ENCODE data around the gene SLX4. TPM values are rescaled to one million over a fixed set of nuclear protein-coding genes. Genes with fewer than 3 reads are reported as not detected.

Gene SLX4
- total and polyA plus RNA-seq, 5 experiments from 2014 or later, result 0.32 to 8.6 (median 1.2) TPM

DNA sequence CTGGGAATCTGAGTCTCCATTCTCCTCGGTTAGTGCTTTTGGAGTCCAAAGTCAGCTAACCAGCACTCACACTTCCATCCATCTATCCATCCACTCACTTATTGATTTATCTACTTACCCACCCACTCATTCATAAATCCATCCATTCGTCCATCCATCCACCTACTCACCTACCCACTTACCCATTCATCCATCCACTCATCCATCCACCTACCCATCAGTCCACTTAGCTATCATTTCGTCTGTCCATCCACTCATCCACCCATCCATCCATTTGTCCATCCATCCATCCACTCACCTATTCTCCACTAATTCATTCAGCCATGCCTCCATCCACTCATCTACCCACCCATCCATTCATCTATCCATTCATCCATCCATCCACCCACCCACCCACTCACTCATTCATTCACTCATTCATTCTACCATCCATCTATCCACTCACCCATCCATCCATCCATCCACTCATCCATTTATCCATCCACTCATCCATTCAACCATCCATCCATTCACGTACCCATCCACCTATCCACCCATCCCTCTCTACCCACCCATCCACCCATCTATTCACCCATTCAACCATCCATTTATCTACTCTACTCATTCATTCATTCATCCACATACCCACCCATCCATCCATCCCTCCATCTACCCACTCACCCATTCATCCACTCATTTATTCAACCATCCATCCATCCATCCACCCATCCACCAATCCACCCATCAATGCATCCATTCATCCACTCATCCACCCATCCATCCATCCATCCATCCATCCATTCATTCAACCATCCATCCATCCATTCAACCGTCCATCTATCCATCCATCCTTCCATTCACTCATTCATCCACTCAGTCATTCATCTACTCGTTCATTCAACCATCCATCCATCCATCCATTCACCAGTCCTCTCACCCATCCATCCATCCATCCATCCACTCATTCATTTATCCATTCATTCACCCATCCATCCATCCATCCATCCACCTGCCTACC, 60.3 kb downstream of the SLX4 start:
- H3K36me3 Mint-ChIP-seq, result peaks cover 0 to 89% (median 37%) of the 10 kb centered on the region in 3 donors
- no peaks in the 10 kb centered on the region for H3K27me3 Mint-ChIP-seq
- no peak for ATAC-seq
- DNase-seq, result no peak
- peak overlapping the region in 8 of 10 donors; percentile 22 to 72 (median 43) for H3K27ac Mint-ChIP-seq
- POLR2A ChIA-PET, result interaction anchor here (1.8 kb wide), 1 partner anchor 26 kb away, joined by 6 read pairs; the partner anchor contains the start of gene NLRC3
- no peak overlapping the region for H3K4me3 Mint-ChIP-seq
- peaks cover 0 to 18% (median 12%) of the 10 kb centered on the region in 4 donors for H3K4me1 Mint-ChIP-seq
- H3K9me3 Mint-ChIP-seq, result no peaks in the 10 kb centered on the region

DNA sequence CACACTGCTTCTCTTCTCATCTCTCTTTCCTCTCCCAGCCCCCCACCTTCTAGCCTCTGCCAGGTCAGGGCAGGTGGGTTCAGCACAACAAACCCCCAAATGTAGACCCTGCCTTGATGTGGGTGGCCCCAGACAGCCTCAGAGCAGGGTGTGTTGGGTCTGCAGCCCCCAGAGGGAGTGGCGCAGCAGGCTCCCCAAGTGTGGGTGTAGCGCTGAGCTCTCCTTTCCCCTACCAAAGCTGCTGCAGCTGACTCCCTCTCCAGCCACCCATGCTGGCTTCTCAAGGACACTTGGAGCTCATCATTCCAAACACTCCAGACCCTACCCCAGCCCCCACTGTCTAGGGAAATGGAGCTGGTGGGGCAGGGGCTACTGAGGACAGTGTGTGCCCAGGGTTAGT, 61.5 kb downstream of the SLX4 start:
- DNase-seq, result no peak
- H3K27me3 Mint-ChIP-seq, result no peaks in the 10 kb centered on the region
- peaks cover 5 to 20% (median 13%) of the 10 kb centered on the region in 4 donors for H3K4me1 Mint-ChIP-seq
- peak overlapping the region in 1 of 10 donors; percentile 34 for H3K27ac Mint-ChIP-seq
- POLR2A ChIA-PET, result interaction anchor here (1.8 kb wide), 1 partner anchor 27 kb away, joined by 6 read pairs; the partner anchor contains the start of gene NLRC3
- no peak overlapping the region for H3K4me3 Mint-ChIP-seq
- peaks cover 0 to 88% (median 35%) of the 10 kb centered on the region in 3 donors for H3K36me3 Mint-ChIP-seq
- no peaks in the 10 kb centered on the region for H3K9me3 Mint-ChIP-seq
- ATAC-seq, result no peak

DNA sequence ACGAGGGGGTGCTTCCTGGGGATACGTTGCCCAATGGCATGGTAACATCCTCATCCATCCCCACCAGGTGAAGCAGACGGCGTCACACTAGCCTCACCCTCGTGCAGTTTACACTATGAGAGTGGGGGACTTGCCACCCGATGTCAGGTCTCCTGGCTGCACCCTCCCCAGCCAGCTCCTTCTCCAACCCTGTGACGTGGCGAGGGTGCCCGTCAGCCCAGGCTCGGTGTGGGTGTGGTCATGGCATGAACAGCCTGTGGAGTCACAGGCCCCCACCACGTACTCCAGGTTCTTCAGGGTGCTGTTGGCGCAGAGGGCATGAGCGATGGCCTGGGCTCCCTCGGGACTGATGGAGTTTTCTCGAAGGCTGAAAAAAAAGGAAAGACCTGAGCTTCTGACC, 62.5 kb downstream of the SLX4 start:
- Mint-ChIP-seq H3K27ac (peak overlapping the region in 2 of 10 donors; percentile 4 to 72), H3K4me3 (no peak overlapping the region), H3K4me1 (peaks cover 5 to 16% (median 13%) of the 10 kb centered on the region in 4 donors), H3K36me3 (peaks cover 0 to 86% (median 32%) of the 10 kb centered on the region in 3 donors), H3K27me3 (no peaks in the 10 kb centered on the region), H3K9me3 (no peaks in the 10 kb centered on the region)
- ATAC-seq (no peak), DNase-seq (no peak)
- POLR2A ChIA-PET, result interaction anchor here (0.6 to 1.8 kb wide), 2 partner anchors 24 to 28 kb away, joined by 3 to 6 read pairs; partner anchors contain the start of gene NLRC3

DNA sequence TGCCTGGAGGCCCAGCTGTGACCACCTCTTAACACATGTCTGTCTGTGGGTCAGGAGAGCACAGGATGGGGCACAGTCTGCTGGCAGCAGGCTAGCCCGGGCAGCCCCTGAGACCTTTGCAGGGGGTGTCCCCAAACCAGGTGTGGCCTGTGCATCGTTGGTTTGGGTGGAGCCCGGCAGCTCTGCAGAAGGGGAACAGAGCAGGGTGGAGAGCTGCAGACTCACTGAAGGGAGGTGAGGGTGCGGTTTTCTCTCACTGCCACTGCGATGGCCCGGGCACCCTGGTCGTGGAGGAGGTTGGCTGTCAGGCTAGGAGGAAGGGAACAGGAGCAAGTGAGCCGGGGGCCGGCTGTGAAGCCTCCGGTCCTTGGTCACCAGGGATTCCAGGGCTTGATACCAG, 63.0 kb downstream of the SLX4 start:
- POLR2A ChIA-PET, result no interaction called here
- no peak overlapping the region for H3K4me3 Mint-ChIP-seq
- H3K27ac Mint-ChIP-seq, result peak overlapping the region in 4 of 10 donors; percentile 11 to 67 (median 34)
- H3K27me3 Mint-ChIP-seq, result no peaks in the 10 kb centered on the region
- DNase-seq (no peak), ATAC-seq (no peak)
- no peaks in the 10 kb centered on the region for H3K9me3 Mint-ChIP-seq
- peaks cover 0 to 88% (median 32%) of the 10 kb centered on the region in 3 donors for H3K36me3 Mint-ChIP-seq
- H3K4me1 Mint-ChIP-seq, result peaks cover 5 to 16% (median 13%) of the 10 kb centered on the region in 4 donors

DNA sequence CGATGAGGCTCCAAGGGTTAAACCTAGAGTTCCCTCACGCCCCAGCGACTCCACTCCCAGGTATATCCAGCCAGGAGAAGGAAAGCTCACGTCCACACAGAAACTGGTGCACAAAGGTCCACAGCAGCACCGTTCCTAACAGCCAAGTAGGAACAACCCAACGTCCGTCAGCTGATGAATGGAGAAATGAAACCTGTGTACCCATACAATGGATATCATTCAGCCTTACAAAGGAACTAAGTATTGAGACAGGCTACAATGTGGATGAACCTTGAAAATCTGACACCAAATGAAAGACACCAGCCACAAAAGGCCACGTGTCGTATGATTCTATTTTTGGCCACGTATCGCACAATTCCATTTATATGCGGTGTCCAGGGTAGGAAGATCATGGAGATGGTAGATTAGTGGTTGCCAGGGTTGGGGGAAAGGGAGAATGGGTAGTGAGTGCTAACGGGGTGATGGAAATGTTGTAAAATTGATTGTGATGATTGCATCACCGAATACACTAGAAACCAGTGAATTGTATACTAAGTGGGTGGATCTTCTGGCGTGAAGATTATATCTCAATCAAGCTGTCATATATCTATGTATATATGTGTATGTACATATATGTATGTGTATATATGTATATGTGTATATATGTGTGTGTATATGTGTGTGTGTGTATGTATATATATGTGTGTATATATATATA, 64.3 kb downstream of the SLX4 start:
- no peak for ATAC-seq
- POLR2A ChIA-PET, result no interaction called here
- Mint-ChIP-seq H3K4me1 (peaks cover 5 to 15% (median 12%) of the 10 kb centered on the region in 4 donors), H3K4me3 (no peak overlapping the region), H3K27me3 (no peaks in the 10 kb centered on the region), H3K9me3 (no peaks in the 10 kb centered on the region), H3K27ac (peak overlapping the region in 1 of 10 donors; percentile 15), H3K36me3 (peaks cover 0 to 83% (median 27%) of the 10 kb centered on the region in 3 donors)
- no peak for DNase-seq

DNA sequence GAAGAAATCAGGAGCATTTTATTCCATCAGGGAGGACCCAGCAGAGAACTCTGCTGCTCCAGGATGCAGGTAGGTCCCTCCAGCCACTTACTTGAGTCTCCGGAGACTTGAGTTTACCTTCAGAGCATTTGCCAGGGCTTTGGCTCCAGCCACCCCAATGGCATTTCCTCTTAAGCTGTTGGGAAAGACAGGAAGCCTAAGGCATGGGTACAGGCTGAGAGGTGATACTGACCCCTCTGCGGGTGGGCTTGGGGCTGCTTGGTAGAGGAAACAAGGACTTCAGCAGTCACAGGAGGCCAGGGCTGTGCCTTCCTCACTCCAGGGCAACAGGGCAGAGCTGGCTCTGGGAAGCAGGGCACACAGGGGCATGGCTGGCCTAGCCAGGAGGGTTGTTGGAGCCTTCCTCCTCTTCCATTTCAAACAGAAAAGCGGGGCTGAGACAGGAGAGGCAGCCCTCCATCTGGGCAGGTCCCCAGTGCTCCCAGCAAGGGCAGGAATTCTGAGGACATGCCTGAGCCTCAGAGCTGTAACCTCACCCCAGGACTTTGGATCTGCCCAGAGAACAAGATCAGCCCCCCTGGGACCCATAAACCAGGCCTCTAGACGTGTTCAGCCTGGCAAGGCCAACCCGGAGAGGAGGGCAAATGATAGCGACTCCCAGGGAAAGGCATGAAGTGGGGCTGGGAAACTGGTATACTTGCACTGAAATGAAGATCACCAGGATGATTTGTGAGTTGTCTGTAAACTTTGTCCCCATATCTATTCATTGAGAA, 68.6 kb downstream of the SLX4 start:
- no peaks in the 10 kb centered on the region for H3K9me3 Mint-ChIP-seq
- no peak for ATAC-seq
- peaks cover 0 to 73% (median 14%) of the 10 kb centered on the region in 3 donors for H3K36me3 Mint-ChIP-seq
- no peaks in the 10 kb centered on the region for H3K27me3 Mint-ChIP-seq
- DNase-seq, result no peak
- POLR2A ChIA-PET, result no interaction called here
- H3K27ac Mint-ChIP-seq, result peak overlapping the region in 9 of 10 donors; percentile 10 to 85 (median 65)
- H3K4me1 Mint-ChIP-seq, result peaks cover 4 to 9% (median 6%) of the 10 kb centered on the region in 4 donors
- H3K4me3 Mint-ChIP-seq, result no peak overlapping the region

DNA sequence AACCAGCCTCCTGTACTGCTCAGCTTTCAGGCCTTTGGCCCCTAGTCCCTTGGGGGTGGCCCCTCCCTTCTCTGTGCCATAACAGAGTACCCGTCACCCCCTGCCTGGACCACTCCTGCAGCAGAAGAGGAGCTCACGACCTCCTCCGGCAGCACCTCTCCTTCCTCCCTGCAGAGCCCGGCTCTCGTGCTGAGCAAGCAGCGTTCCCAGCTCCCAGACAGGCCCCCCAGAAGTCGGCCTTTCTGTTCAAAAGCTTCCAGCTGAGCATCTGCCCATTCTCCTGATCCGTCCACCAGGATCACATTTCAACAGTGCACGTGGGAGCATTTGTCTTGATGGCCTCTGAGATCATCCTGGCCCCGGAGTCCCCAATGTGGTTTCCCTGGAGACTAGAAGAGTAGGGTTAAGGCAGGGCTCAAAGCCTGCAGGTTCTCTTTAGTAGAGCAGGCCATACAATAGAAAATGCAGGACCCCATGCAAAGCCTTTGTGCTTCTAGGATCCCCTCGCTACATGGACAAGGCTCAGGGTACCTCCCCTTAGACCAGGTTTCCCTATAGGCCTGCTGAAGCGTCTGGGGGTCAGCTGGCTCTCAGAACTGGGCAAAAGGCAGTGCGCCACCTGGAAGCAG, 69.8 kb downstream of the SLX4 start:
- Mint-ChIP-seq H3K4me1 (peaks cover 4 to 6% (median 5%) of the 10 kb centered on the region in 4 donors), H3K36me3 (peaks cover 0 to 73% (median 11%) of the 10 kb centered on the region in 3 donors), H3K9me3 (no peaks in the 10 kb centered on the region), H3K27ac (peak overlapping the region in 9 of 10 donors; percentile 10 to 78 (median 65)), H3K4me3 (no peak overlapping the region), H3K27me3 (no peaks in the 10 kb centered on the region)
- no peak for DNase-seq
- POLR2A ChIA-PET, result interaction anchor here (1.1 kb wide), 1 partner anchor 32 kb away, joined by 4 read pairs; no protein-coding TSS in a partner anchor
- ATAC-seq, result no peak

DNA sequence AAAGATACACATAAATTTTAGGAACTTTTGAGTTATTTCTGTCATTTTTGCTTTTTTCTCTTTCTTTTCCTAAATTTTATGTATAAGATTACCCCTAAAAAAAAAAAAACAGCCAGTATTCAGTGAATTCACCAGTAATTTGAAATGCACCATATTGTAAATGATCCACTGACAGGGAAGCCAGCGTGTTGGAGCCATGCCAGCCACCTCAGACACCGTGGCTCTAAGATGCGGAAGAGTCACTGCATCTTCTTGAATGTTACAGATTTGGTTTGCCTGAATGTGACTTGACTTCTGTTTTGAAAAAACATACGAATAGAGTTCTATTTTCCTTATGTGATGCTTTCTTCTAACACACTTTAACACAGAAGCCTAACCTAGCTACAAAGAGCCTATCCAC, 73.2 kb downstream of the SLX4 start:
- DNase-seq (no peak), ATAC-seq (no peak)
- Mint-ChIP-seq H3K4me3 (no peak overlapping the region), H3K36me3 (peaks cover 0 to 73% (median 13%) of the 10 kb centered on the region in 3 donors), H3K9me3 (no peaks in the 10 kb centered on the region), H3K4me1 (peaks cover 3 to 23% (median 11%) of the 10 kb centered on the region in 4 donors), H3K27me3 (no peaks in the 10 kb centered on the region), H3K27ac (peak overlapping the region in 4 of 10 donors; percentile 16 to 72 (median 42))
- POLR2A ChIA-PET, result no interaction called here

DNA sequence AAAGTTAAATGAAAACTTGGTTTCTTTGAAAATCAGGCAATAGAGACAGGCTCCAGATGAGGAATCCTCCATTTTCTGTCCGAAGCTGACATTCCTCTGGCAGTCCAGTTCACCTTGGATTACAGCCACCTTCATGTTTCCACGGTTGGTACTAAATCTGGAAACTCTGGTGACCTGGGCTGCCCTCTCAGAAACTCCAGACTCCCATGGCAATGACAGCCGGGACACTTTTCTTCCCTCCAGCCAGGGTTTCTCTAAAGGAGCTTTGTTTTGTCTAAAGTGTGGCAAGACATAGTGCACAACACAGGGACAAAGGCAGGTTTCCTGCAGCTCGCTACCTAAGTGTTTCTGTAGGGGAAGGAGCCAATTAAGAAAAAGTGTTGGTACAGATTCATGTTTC, 74.6 kb downstream of the SLX4 start:
- POLR2A ChIA-PET, result interaction anchor here (0.6 to 1.2 kb wide), 3 partner anchors 26 to 168 kb away, joined by 3 to 4 read pairs (median 3); no protein-coding TSS in a partner anchor
- H3K36me3 Mint-ChIP-seq, result peaks cover 0 to 75% (median 16%) of the 10 kb centered on the region in 3 donors
- ATAC-seq, result no peak
- peaks cover 3 to 23% (median 11%) of the 10 kb centered on the region in 4 donors for H3K4me1 Mint-ChIP-seq
- peak overlapping the region in 9 of 10 donors; percentile 11 to 80 (median 49) for H3K27ac Mint-ChIP-seq
- no peaks in the 10 kb centered on the region for H3K27me3 Mint-ChIP-seq
- DNase-seq, result no peak
- H3K9me3 Mint-ChIP-seq, result no peaks in the 10 kb centered on the region
- H3K4me3 Mint-ChIP-seq, result no peak overlapping the region

DNA sequence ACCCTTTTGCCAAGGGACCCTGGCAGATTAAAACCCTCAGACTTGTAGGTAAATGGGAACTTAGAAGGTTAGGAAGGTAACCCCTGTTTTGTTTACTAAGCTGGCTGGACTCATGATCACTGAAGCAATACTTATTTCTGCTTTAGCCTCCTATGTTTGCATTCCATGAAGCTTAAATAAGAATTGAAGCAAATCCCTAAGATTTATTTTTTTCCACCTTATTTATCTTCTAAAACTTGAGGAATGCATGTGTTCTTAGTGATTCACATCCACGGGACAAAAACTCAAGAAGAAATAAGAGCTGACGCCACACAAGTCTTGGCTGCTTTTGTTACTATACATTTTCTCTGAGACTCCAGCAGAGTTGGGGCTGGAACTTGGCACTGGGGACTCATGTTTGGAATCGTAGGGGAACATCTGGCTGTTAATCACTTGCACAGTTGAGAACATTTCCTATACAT, 75.1 kb downstream of the SLX4 start:
- DNase-seq (no peak), ATAC-seq (no peak)
- no peaks in the 10 kb centered on the region for H3K9me3 Mint-ChIP-seq
- POLR2A ChIA-PET, result interaction anchor here (0.6 to 1.2 kb wide), 3 partner anchors 26 to 169 kb away, joined by 3 to 4 read pairs (median 3); no protein-coding TSS in a partner anchor
- peak overlapping the region in 7 of 10 donors; percentile 22 to 93 (median 63) for H3K27ac Mint-ChIP-seq
- peaks cover 3 to 23% (median 11%) of the 10 kb centered on the region in 4 donors for H3K4me1 Mint-ChIP-seq
- H3K4me3 Mint-ChIP-seq, result no peak overlapping the region
- peaks cover 0 to 77% (median 15%) of the 10 kb centered on the region in 3 donors for H3K36me3 Mint-ChIP-seq
- H3K27me3 Mint-ChIP-seq, result no peaks in the 10 kb centered on the region

DNA sequence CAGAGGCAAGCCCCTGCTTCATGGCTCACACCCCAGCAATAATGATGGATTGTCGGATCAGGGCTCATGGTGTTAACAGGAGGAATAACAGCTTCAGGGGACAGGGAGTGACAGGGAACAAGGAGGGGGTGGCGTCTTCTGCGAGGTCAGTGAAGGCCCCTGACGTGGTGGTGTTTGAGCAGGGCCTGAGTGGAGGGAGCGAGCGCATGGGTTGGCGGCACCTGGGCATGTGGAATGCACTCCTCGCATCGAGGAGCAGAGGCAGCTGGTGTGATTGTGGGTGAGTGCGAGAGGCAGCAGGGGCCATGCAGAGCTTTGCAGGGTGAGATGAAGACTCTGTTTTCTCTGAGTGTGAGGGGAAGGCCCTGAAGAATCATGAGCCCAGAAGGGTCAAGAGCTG, 77.3 kb downstream of the SLX4 start:
- no peak for ATAC-seq

More for the DNA sequence above, 77.3 kb downstream of the SLX4 start:
- Mint-ChIP-seq H3K4me3 (no peak overlapping the region), H3K27ac (peak overlapping the region; percentile 70 to 93 (median 84)), H3K4me1 (peaks cover 3 to 23% (median 11%) of the 10 kb centered on the region in 4 donors), H3K27me3 (no peaks in the 10 kb centered on the region), H3K36me3 (peaks cover 0 to 72% (median 19%) of the 10 kb centered on the region in 3 donors), H3K9me3 (no peaks in the 10 kb centered on the region)
- no peak for DNase-seq
- POLR2A ChIA-PET, result no interaction called here

Data from naive thymus-derived CD8-positive, alpha-beta T cell (primary cell).